ENCODE results near the gene REPS2. TPM values are rescaled to one million over a fixed set of nuclear protein-coding genes. Genes with fewer than 3 reads are reported as not detected.

The REPS2 gene
- total RNA-seq, 1 donor from 2014 or later: 1.2 TPM

GRCh38 chrX:16916561-16916960, 29.9 kb upstream of the REPS2 start:
- FAIRE-seq (no peak), DNase-seq (ENCODE audit: low read depth) (no peak)
- Histone ChIP-seq H3K27ac (ENCODE audit: low read depth, low read length) (no peak overlapping the region), H3K27me3 (ENCODE audit: insufficient read depth, low read length) (no peaks in the 10 kb centered on the region), H3K36me3 (ENCODE audit: insufficient read depth, low read length) (no peaks in the 10 kb centered on the region), H2AFZ (ENCODE audit: low read depth, low read length) (no peak overlapping the region), H3K4me2 (ENCODE audit: low read length) (no peak overlapping the region), H3K4me1 (ENCODE audit: insufficient read depth, low read length) (no peaks in the 10 kb centered on the region), H3K79me2 (ENCODE audit: insufficient read depth, low read length) (no peaks in the 10 kb centered on the region), H3K9ac (ENCODE audit: low read length) (no peak overlapping the region), H3K9me3 (ENCODE audit: insufficient read depth, low read depth, low read length) (no peaks in the 10 kb centered on the region), H3K4me3 (ENCODE audit: insufficient read depth, low read depth, low read length) (no peak overlapping the region), H4K20me1 (ENCODE audit: insufficient read depth, low read length) (no peaks in the 10 kb centered on the region)
- Mint-ChIP-seq H3K27ac (ENCODE audit: unreplicated experiment) (no peak overlapping the region), H3K9me3 (ENCODE audit: unreplicated experiment) (no peaks in the 10 kb centered on the region), H3K4me1 (ENCODE audit: low read depth, unreplicated experiment) (no peaks in the 10 kb centered on the region), H3K4me3 (ENCODE audit: unreplicated experiment) (no peak overlapping the region), H3K36me3 (ENCODE audit: low read depth, unreplicated experiment) (no peaks in the 10 kb centered on the region), H3K27me3 (ENCODE audit: low read depth, unreplicated experiment) (no peaks in the 10 kb centered on the region)
- TF ChIP-seq EZH2 (IDR thresholded peaks at IDR 0.05; ENCODE audit: insufficient read depth, low read length) (no peak), CTCF (IDR thresholded peaks at IDR 0.05; ENCODE audit: insufficient read depth, low read depth, low read length) (no peak)

GRCh38 chrX:16917120-16917519, 29.3 kb upstream of the REPS2 start:
- Mint-ChIP-seq H3K27me3 (ENCODE audit: low read depth, unreplicated experiment) (no peaks in the 10 kb centered on the region), H3K36me3 (ENCODE audit: low read depth, unreplicated experiment) (no peaks in the 10 kb centered on the region), H3K9me3 (ENCODE audit: unreplicated experiment) (no peaks in the 10 kb centered on the region), H3K27ac (ENCODE audit: unreplicated experiment) (no peak overlapping the region), H3K4me1 (ENCODE audit: low read depth, unreplicated experiment) (no peaks in the 10 kb centered on the region), H3K4me3 (ENCODE audit: unreplicated experiment) (no peak overlapping the region)
- Histone ChIP-seq H2AFZ (ENCODE audit: low read depth, low read length) (no peak overlapping the region), H3K36me3 (ENCODE audit: insufficient read depth, low read length) (no peaks in the 10 kb centered on the region), H4K20me1 (ENCODE audit: insufficient read depth, low read length) (no peaks in the 10 kb centered on the region), H3K9ac (ENCODE audit: low read length) (no peak overlapping the region), H3K27ac (ENCODE audit: low read depth, low read length) (no peak overlapping the region), H3K27me3 (ENCODE audit: insufficient read depth, low read length) (no peaks in the 10 kb centered on the region), H3K4me1 (ENCODE audit: insufficient read depth, low read length) (no peaks in the 10 kb centered on the region), H3K4me3 (ENCODE audit: insufficient read depth, low read depth, low read length) (no peak overlapping the region), H3K79me2 (ENCODE audit: insufficient read depth, low read length) (no peaks in the 10 kb centered on the region), H3K4me2 (ENCODE audit: low read length) (no peak overlapping the region), H3K9me3 (ENCODE audit: insufficient read depth, low read depth, low read length) (no peaks in the 10 kb centered on the region)
- no peak for FAIRE-seq
- DNase-seq (ENCODE audit: low read depth): no peak
- TF ChIP-seq CTCF (IDR thresholded peaks at IDR 0.05; ENCODE audit: insufficient read depth, low read depth, low read length) (no peak), EZH2 (IDR thresholded peaks at IDR 0.05; ENCODE audit: insufficient read depth, low read length) (no peak)

- H3K36me3 Mint-ChIP-seq (ENCODE audit: low read depth, unreplicated experiment): no peaks in the 10 kb centered on the region
- H3K27me3 Mint-ChIP-seq (ENCODE audit: low read depth, unreplicated experiment): no peaks in the 10 kb centered on the region
- no peaks in the 10 kb centered on the region for H3K27me3 ChIP-seq (ENCODE audit: insufficient read depth, low read length)
- no peaks in the 10 kb centered on the region for H3K9me3 ChIP-seq (ENCODE audit: insufficient read depth, low read depth, low read length)
- H3K9ac ChIP-seq (ENCODE audit: low read length): no peak overlapping the region
- H3K27ac ChIP-seq (ENCODE audit: low read depth, low read length): no peak overlapping the region
- FAIRE-seq (peak; percentile 88), DNase-seq (ENCODE audit: low read depth) (no peak)
- H2AFZ ChIP-seq (ENCODE audit: low read depth, low read length): no peak overlapping the region
- no peak for TF ChIP-seq EZH2 (IDR thresholded peaks at IDR 0.05; ENCODE audit: insufficient read depth, low read length)
- H3K36me3 ChIP-seq (ENCODE audit: insufficient read depth, low read length): no peaks in the 10 kb centered on the region
- H3K79me2 ChIP-seq (ENCODE audit: insufficient read depth, low read length): no peaks in the 10 kb centered on the region
- H3K4me3 Mint-ChIP-seq (ENCODE audit: unreplicated experiment): no peak overlapping the region
- no peak overlapping the region for H3K4me3 ChIP-seq (ENCODE audit: insufficient read depth, low read depth, low read length)
- H3K4me2 ChIP-seq (ENCODE audit: low read length): no peak overlapping the region
- no peaks in the 10 kb centered on the region for H3K9me3 Mint-ChIP-seq (ENCODE audit: unreplicated experiment)
- no peak overlapping the region for H3K27ac Mint-ChIP-seq (ENCODE audit: unreplicated experiment)
- no peaks in the 10 kb centered on the region for H3K4me1 ChIP-seq (ENCODE audit: insufficient read depth, low read length)
- H3K4me1 Mint-ChIP-seq (ENCODE audit: low read depth, unreplicated experiment): no peaks in the 10 kb centered on the region
- no peaks in the 10 kb centered on the region for H4K20me1 ChIP-seq (ENCODE audit: insufficient read depth, low read length)
Measured at GRCh38 chrX:16918979-16919378, 27.5 kb upstream of the REPS2 start.

Data from astrocyte (in vitro differentiated cells and primary cell).